Measurements from ENCODE around the gene TRMT112.

- TF ChIP-seq CTCF (IDR thresholded peaks at IDR 0.05) (no peak), POLR2A (IDR thresholded peaks at IDR 0.05) (no peak)
These were observed 10.8 kb downstream of the TRMT112 start for GRCh38 chr11:64306563-64306875.
